Subcutaneous abdominal adipose tissue (tissue), 5 donors: Measurements from ENCODE around the gene SEMA3G.

Experiments used
- H3K27ac ChIP-seq: one replicate; pipeline ENCODE4 v1.7.0; 2013; ENCODE audit warnings: low read depth, mild to moderate bottlenecking, inconsistent platforms, low read length, moderate library complexity
- H3K27me3 ChIP-seq, 5 donors: one replicate each; pipeline ENCODE4 v1.7.0; 2013; ENCODE audit warnings: low read length in 5 of 5, inconsistent platforms in 1 of 5; ENCODE audit not compliant: control insufficient read depth in 5 of 5, insufficient read depth in 4 of 5
- H3K36me3 ChIP-seq, 5 donors: one replicate each; pipeline ENCODE4 v1.7.0; 2013; ENCODE audit warnings: low read length in 5 of 5; ENCODE audit not compliant: control insufficient read depth in 5 of 5, insufficient read depth in 5 of 5
- H3K4me1 ChIP-seq, 5 donors: one replicate each; pipeline ENCODE4 v1.7.0; 2013; ENCODE audit warnings: low read length in 5 of 5, mild to moderate bottlenecking in 3 of 5, moderate library complexity in 1 of 5; ENCODE audit not compliant: control insufficient read depth in 5 of 5, insufficient read depth in 5 of 5
- H3K4me3 ChIP-seq, 5 donors: one replicate each; pipeline ENCODE4 v1.7.0; 2013; ENCODE audit warnings: low read length in 5 of 5, low read depth in 1 of 5
- H3K9ac ChIP-seq, 5 donors: one replicate each; pipeline ENCODE4 v1.7.0; 2013; ENCODE audit warnings: low read length in 5 of 5, mild to moderate bottlenecking in 4 of 5, moderate library complexity in 3 of 5
- H3K9me3 ChIP-seq, 5 donors: one replicate each; pipeline ENCODE4 v1.7.0; 2013; ENCODE audit warnings: low read length in 5 of 5; ENCODE audit not compliant: control insufficient read depth in 5 of 5
- donor health status: healthy.
- donor health status: healthy.
- donor health status: healthy.
- donor health status: healthy.
- donor health status: healthy.

The SEMA3G gene

GRCh38 chr3:52388348-52388821 is 56.5 kb downstream of the SEMA3G start:
- Histone ChIP-seq H3K36me3 (peaks cover 0 to 65% (median 52%) of the 10 kb centered on the region in 5 donors), H3K9ac (no peak overlapping the region), H3K27me3 (no peaks in the 10 kb centered on the region), H3K4me3 (no peak overlapping the region), H3K4me1 (no peaks in the 10 kb centered on the region), H3K9me3 (no peaks in the 10 kb centered on the region), H3K27ac (no peak overlapping the region)

GRCh38 chr3:52387481-52387880 is 57.4 kb downstream of the SEMA3G start:
- Histone ChIP-seq H3K27me3 (no peaks in the 10 kb centered on the region), H3K4me1 (no peaks in the 10 kb centered on the region), H3K9ac (no peak overlapping the region), H3K4me3 (no peak overlapping the region), H3K27ac (no peak overlapping the region), H3K9me3 (no peaks in the 10 kb centered on the region), H3K36me3 (peaks cover 0 to 57% (median 44%) of the 10 kb centered on the region in 5 donors)

- no peaks in the 10 kb centered on the region for H3K4me1 ChIP-seq
- no peak overlapping the region for H3K27ac ChIP-seq
- H3K9ac ChIP-seq, result no peak overlapping the region
- H3K9me3 ChIP-seq, result no peaks in the 10 kb centered on the region
- H3K27me3 ChIP-seq, result no peaks in the 10 kb centered on the region
- peaks cover 0 to 38% (median 27%) of the 10 kb centered on the region in 5 donors for H3K36me3 ChIP-seq
- no peak overlapping the region for H3K4me3 ChIP-seq
Measured at GRCh38 chr3:52385157-52385556, 59.7 kb downstream of the SEMA3G start.

- Histone ChIP-seq H3K27ac (no peak overlapping the region), H3K27me3 (no peaks in the 10 kb centered on the region), H3K36me3 (peaks cover 0 to 33% (median 23%) of the 10 kb centered on the region in 5 donors), H3K4me1 (no peaks in the 10 kb centered on the region), H3K4me3 (no peak overlapping the region), H3K9me3 (no peaks in the 10 kb centered on the region), H3K9ac (no peak overlapping the region)
Measured at GRCh38 chr3:52384019-52384761, 60.7 kb downstream of the SEMA3G start.

GRCh38 chr3:52383446-52383845 is 61.5 kb downstream of the SEMA3G start:
- Histone ChIP-seq H3K4me1 (no peaks in the 10 kb centered on the region), H3K9ac (no peak overlapping the region), H3K9me3 (no peaks in the 10 kb centered on the region), H3K4me3 (no peak overlapping the region), H3K36me3 (peaks cover 0 to 28% (median 18%) of the 10 kb centered on the region in 5 donors), H3K27me3 (no peaks in the 10 kb centered on the region), H3K27ac (no peak overlapping the region)
